ENCODE results near the gene RASAL1. TPM values are rescaled to one million over a fixed set of nuclear protein-coding genes. Genes with fewer than 3 reads are reported as not detected.

The RASAL1 gene
- total RNA-seq, 1 experiment from 2014 or later = 85.9 TPM

- CTCF ChIA-PET = interaction anchor here (0.9 kb wide), 1 partner anchor 57 kb away, joined by 3 read pairs; no protein-coding TSS in a partner anchor
- no peak overlapping the region for H3K4me3 Mint-ChIP-seq (ENCODE audit: low read depth, unreplicated experiment)
- H3K9me3 Mint-ChIP-seq (ENCODE audit: low read depth, unreplicated experiment) = no peaks in the 10 kb centered on the region
- peaks cover 69% of the 10 kb centered on the region for H3K36me3 Mint-ChIP-seq (ENCODE audit: insufficient read depth, unreplicated experiment)
- no peak for TF ChIP-seq CTCF (IDR thresholded peaks at IDR 0.05; ENCODE audit: unreplicated experiment)
- no peak overlapping the region for H3K27ac Mint-ChIP-seq (ENCODE audit: unreplicated experiment)
- H3K27me3 Mint-ChIP-seq (ENCODE audit: unreplicated experiment) = no peaks in the 10 kb centered on the region
- DNase-seq = no peak
- intact Hi-C loops (cut with micrococcal nuclease; ENCODE audit: unreplicated experiment) = no loop called here
- no peaks in the 10 kb centered on the region for H3K4me1 Mint-ChIP-seq (ENCODE audit: low read depth, unreplicated experiment)
- no TSS peak for BruUV-seq (replicated peaks)
Measured at GRCh38 chr12:113116875-113117274, 18.7 kb downstream of the RASAL1 start.

- no TSS peak for BruUV-seq (replicated peaks)
- no peak overlapping the region for H3K27ac Mint-ChIP-seq (ENCODE audit: unreplicated experiment)
- no peaks in the 10 kb centered on the region for H3K9me3 Mint-ChIP-seq (ENCODE audit: low read depth, unreplicated experiment)
- no peak for TF ChIP-seq CTCF (IDR thresholded peaks at IDR 0.05; ENCODE audit: unreplicated experiment)
- peaks cover 62% of the 10 kb centered on the region for H3K36me3 Mint-ChIP-seq (ENCODE audit: insufficient read depth, unreplicated experiment)
- DNase-seq = no peak
- intact Hi-C loops (cut with micrococcal nuclease; ENCODE audit: unreplicated experiment) = no loop called here
- H3K4me3 Mint-ChIP-seq (ENCODE audit: low read depth, unreplicated experiment) = no peak overlapping the region
- CTCF ChIA-PET = no interaction called here
- H3K27me3 Mint-ChIP-seq (ENCODE audit: unreplicated experiment) = no peaks in the 10 kb centered on the region
- H3K4me1 Mint-ChIP-seq (ENCODE audit: low read depth, unreplicated experiment) = no peaks in the 10 kb centered on the region
Measured at GRCh38 chr12:113115455-113116126, 20.0 kb downstream of the RASAL1 start.

GRCh38 chr12:113114447-113115178 lies 20.9 kb downstream of the RASAL1 start:
- Mint-ChIP-seq H3K4me1 (ENCODE audit: low read depth, unreplicated experiment) (no peaks in the 10 kb centered on the region), H3K27ac (ENCODE audit: unreplicated experiment) (no peak overlapping the region), H3K9me3 (ENCODE audit: low read depth, unreplicated experiment) (no peaks in the 10 kb centered on the region), H3K36me3 (ENCODE audit: insufficient read depth, unreplicated experiment) (peaks cover 63% of the 10 kb centered on the region), H3K27me3 (ENCODE audit: unreplicated experiment) (no peaks in the 10 kb centered on the region), H3K4me3 (ENCODE audit: low read depth, unreplicated experiment) (no peak overlapping the region)
- CTCF ChIA-PET = interaction anchor here (1.0 kb wide), 1 partner anchor 122 kb away, joined by 3 read pairs; no protein-coding TSS in a partner anchor
- BruUV-seq (replicated peaks) = no TSS peak
- no peak for TF ChIP-seq CTCF (IDR thresholded peaks at IDR 0.05; ENCODE audit: unreplicated experiment)
- DNase-seq = no peak
- intact Hi-C loops (cut with micrococcal nuclease; ENCODE audit: unreplicated experiment) = no loop called here

DNA sequence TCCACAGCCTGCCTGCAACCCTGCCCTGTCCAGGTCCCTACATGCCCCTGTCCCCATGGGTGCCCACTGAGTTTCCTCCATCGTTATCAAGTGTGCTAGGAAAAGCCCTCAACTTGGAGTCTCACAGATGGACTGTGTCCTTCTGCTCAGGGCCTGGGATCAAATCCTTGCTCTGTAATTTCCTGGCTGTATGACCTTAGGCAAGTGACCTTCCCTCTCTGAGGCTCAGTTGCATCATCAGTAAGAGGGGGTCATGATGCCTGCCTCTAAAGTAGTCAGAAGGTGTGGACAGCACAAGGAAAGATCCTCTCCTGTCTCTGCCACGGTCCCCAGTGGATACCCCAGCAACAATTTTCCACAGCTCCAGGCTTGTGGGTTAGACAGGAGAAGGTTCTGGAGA lies 22.2 kb downstream of the RASAL1 start:
- intact Hi-C loops (cut with micrococcal nuclease; ENCODE audit: unreplicated experiment) = no loop called here
- no peak overlapping the region for H3K4me3 Mint-ChIP-seq (ENCODE audit: low read depth, unreplicated experiment)
- no peak for DNase-seq
- TF ChIP-seq CTCF (IDR thresholded peaks at IDR 0.05; ENCODE audit: unreplicated experiment) = no peak
- no peaks in the 10 kb centered on the region for H3K4me1 Mint-ChIP-seq (ENCODE audit: low read depth, unreplicated experiment)
- no peak overlapping the region for H3K27ac Mint-ChIP-seq (ENCODE audit: unreplicated experiment)
- no peaks in the 10 kb centered on the region for H3K9me3 Mint-ChIP-seq (ENCODE audit: low read depth, unreplicated experiment)
- BruUV-seq (replicated peaks) = no TSS peak
- peaks cover 66% of the 10 kb centered on the region for H3K36me3 Mint-ChIP-seq (ENCODE audit: insufficient read depth, unreplicated experiment)
- H3K27me3 Mint-ChIP-seq (ENCODE audit: unreplicated experiment) = no peaks in the 10 kb centered on the region
- CTCF ChIA-PET = no interaction called here
